ENCODE results near the gene MRTFA. TPM values are rescaled to one million over a fixed set of nuclear protein-coding genes. Genes with fewer than 3 reads are reported as not detected.

Gene MRTFA
- total RNA-seq, 1 experiment from 2014 or later = 10.5 TPM

DNA sequence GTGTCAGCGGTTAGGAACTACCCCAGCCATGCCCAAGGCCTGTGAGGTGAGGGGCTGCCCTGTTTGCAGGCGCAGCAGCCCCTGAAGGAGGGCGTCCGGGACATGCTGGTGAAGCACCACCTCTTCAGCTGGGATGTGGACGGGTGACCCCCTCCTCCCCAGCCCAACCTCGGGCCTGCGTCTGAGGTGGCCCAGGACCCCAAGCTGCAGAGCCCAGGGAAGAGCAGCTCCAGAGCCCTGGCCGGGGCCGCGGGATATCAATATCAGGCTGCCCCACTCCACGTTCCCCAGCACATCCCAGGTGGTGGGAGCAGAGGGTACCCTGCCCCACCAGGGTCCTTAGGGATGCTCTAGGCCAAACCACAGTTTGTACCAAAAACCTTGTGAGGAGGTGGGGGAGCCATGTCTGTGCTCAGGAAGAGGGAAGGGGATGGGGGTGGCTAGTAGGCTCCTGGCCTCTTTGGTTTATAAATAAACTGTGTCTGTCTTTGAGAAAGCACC is 226.9 kb downstream of the MRTFA start:
- in situ Hi-C loops (cut with HindIII; ENCODE audit: low pct_unique_long_range_greater_than_20kb, low sequenced_read_pairs) = no loop called here
- DNase-seq (ENCODE audit: low read depth, low spot score) = no peak

DNA sequence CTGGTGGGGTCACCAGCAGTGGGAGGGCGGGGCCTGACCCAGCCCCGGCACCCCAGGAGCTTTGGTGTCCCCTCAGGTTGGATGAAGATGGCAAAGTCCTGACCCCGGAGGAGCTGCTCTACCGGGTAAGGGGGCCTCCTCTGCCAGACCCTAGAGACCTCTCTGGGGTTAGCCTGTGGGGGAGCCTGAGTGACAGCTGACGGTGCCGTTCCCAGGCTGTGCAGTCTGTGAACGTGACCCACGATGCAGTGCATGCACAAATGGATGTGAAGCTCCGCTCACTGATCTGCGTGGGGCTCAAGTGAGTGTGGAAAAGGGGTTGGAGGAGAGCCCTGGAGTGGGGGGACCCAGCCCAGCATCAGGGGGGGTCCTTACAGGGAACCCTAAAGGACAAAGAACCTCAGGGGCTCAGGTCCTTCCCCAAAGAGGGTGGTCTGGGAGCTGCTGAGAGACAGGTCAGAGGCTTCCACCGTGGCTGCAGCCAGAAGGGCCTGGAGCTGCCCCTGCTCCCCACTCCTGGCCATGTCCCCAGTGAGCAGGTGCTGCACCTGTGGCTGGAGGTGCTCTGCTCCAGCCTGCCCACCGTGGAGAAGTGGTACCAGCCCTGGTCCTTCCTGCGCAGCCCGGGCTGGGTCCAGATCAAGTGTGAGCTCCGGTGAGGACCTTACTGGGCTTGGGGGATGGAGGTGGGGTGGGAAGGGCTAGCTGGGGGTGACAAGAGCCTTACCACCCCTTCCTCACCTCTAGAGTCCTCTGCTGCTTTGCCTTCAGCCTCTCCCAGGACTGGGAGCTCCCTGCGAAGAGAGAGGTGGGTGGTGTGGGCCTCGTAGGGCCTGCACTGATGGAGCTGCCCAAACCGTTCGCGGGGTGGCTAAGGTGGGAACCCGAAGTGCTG is 227.6 kb downstream of the MRTFA start:
- in situ Hi-C loops (cut with HindIII; ENCODE audit: low pct_unique_long_range_greater_than_20kb, low sequenced_read_pairs) = no loop called here
- no peak for DNase-seq (ENCODE audit: low read depth, low spot score)

DNA sequence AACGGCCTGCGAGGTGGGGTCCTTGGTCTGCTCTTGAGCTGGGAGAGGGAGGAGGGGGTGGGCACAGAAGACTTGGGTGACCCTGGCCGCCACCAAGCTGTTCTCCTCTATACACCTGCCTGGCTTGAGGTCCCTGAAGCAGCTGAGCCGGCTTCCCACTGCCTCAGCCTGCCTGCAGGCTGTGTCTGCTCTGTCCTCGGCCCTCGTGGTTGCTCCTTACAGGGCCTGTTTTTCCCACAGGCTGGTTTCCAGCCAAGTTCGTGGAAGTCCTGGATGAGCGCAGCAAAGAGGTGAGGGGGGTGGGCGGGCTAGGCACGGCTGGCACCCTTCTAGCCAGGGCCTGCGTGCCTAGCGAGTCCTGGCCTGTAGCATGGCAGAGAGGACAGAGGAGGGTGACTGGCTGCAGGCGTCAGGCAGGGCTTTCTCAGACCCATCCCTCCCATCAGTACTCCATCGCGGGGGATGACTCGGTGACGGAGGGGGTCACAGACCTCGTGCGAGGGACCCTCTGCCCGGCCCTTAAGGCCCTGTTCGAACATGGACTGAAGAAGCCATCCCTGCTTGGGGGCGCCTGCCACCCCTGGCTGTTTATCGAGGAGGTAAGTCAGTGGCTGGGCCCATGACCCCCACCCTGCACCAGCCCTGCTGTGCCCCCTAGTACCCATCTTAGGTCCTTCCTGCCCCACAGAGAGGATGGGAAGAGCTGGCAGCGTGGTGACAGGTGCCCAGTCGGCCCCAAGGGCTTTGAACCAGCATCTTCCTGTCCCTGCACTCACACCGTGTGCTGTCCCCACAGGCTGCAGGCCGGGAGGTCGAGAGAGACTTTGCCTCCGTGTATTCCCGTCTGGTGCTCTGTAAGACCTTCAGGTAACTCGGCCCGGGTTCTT is 228.4 kb downstream of the MRTFA start:
- in situ Hi-C loops (cut with HindIII; ENCODE audit: low pct_unique_long_range_greater_than_20kb, low sequenced_read_pairs) = no loop called here
- no peak for DNase-seq (ENCODE audit: low read depth, low spot score)

DNA sequence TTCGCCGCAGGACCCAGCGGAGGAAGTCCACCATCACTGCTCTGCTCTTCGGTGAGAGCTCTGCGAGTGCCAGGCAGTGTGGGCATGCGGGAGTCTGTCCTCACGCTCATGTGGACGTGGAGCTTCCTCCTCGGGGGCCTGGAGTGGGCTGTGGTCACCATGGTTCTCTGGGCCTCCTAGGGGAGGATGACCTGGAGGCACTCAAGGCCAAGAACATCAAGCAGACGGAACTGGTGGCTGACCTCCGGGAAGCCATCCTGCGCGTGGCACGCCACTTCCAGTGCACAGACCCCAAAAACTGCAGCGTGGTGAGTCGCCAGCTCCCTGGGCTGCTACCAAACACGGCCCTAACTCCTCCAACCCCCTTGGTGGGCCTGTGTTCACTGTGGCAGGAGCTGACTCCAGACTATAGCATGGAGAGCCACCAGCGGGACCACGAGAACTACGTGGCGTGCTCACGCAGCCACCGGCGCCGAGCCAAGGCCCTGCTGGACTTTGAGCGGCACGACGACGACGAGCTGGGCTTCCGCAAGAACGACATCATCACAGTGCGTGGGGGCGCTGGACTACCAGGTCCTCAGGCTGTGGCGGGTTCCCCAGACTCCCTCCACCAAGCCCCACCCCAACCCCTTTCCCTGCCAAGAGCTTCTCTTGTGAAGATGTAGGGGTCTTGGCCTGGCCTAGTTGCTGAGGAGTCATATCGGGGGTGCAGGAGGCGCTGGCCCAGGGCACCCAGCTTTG is 229.3 kb downstream of the MRTFA start:
- no peak for DNase-seq (ENCODE audit: low read depth, low spot score)
- in situ Hi-C loops (cut with HindIII; ENCODE audit: low pct_unique_long_range_greater_than_20kb, low sequenced_read_pairs) = no loop called here

DNA sequence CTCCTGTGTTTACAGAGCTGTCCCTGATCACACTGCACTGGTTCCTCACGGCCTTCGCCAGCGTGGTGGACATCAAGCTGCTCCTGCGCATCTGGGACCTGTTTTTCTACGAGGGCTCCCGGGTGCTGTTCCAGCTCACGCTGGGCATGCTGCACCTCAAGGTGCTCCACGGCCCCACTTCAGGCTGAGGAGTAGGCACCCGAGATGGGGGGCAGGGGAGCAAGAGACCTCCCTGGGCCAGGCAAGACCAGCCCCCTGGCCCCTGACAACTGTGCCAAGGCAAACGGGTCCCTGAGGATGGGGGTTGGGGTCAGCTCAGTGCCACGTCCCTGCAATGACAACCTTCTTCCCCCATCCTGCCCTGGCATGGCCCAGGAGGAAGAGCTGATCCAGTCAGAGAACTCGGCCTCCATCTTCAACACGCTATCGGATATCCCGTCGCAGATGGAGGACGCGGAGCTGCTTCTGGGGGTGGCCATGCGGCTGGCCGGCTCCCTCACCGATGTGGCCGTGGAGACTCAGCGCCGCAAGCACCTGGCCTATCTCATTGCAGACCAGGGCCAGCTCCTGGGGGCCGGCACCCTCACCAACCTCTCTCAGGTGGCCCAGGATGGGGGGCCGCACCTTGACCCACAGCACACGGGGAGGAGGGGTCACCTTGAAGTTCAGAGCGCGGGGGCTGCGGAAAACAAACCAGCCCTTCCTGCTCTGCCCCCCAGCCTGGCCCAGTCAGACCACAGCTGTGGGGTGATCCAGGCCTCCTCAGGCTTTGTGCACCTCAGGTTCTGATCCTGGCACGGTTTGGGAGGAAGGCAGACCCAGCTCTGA is 230.2 kb downstream of the MRTFA start:
- no peak for DNase-seq (ENCODE audit: low read depth, low spot score)
- in situ Hi-C loops (cut with HindIII; ENCODE audit: low pct_unique_long_range_greater_than_20kb, low sequenced_read_pairs) = no loop called here

DNA sequence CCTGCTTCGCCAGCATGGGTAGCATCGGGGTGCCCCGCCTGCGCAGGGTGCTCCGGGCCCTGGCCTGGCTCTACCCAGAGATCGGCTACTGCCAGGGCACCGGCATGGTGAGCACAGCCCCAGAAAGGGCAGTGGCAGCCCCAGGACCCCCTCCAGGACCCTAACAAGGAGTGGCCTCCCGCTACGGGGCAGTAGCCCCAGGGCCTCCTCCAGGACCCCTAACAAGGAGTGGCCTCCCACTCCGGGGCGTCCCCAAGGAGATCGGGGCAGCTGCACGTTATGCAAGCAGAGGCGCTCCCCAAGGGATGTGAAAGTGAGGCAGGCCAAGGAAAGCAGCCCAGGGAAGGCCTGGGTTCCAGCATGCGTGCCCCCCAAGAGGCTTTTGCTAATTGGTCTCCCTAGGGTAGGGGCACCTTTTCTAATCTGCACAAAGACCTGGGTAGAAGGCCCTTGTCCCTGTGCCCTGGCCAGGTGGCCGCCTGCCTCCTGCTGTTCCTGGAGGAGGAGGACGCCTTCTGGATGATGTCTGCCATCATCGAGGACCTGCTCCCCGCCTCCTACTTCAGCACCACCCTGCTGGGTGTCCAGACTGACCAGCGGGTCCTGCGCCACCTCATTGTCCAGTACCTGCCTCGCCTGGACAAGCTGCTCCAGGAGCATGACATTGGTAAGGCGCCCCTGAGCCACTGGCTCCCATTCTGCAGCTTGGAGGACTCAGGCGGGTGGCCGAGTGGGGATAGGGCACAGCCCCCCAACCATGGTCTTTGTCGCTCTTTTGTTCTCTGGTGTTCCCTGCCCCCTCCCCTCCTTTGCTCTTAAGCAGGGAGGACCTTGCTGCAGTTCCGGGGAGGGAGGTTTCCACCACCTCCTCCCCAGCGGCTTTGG is 231.1 kb downstream of the MRTFA start:
- in situ Hi-C loops (cut with HindIII; ENCODE audit: low pct_unique_long_range_greater_than_20kb, low sequenced_read_pairs) = no loop called here
- no peak for DNase-seq (ENCODE audit: low read depth, low spot score)

DNA sequence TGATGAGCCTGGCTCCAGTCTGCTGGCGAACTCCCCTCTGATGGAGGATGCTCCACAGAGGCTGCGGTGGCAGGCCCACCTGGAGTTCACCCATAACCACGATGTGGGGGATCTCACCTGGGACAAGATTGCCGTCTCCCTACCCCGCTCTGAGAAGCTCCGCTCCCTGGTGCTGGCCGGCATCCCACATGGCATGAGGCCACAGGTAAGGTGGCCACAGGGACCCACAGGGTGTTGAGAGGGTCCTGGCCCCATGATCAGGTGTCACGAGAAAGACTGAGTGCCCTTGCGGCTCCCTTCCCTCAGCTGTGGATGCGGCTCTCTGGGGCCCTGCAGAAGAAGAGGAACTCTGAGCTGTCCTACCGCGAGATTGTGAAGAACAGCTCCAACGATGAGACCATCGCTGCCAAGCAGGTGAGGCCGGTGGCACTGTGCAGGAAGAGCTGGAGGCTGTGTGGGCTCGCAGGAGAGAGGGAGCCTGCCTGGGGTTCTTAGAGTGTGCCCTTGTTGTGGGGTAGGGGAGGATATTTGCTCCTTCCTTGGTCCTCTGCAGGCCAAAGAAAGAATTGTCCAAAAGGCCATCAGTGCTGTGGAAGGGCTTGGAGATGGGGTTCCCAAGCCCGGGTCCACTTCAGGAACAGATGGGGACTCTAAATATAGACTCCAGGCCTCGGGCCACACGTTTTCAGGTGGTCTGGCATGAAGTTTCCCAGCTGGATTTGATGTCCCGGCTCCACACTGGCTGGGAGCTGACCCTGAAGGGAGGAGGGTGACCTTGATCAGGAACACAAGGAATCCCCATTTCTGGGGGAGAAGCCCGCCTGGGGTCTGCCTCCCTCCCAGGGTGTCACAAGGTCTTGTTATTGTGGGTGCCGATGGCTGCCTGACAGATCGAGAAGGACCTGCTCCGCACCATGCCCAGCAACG is 232.0 kb downstream of the MRTFA start:
- no peak for DNase-seq (ENCODE audit: low read depth, low spot score)
- in situ Hi-C loops (cut with HindIII; ENCODE audit: low pct_unique_long_range_greater_than_20kb, low sequenced_read_pairs) = no loop called here

DNA sequence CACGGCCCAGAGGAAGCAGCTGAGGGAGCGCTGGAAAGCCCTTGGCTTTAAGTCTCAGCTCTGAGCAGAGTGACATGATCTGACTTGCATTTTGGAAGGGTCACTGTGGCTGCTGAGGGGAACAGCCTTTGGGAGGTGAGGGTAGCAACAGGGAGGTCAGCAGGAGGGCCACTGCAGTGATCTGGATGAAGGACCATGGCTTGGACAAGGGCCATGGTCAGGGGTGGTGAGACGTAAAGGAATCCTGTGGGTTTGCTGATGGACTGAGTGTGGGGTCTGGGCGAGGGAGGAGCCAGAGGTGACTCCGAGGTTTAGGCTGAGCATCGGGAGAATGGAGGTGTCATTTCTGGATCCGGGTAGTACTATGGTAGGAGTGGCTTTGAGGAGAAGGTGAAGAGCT is 232.9 kb downstream of the MRTFA start:
- in situ Hi-C loops (cut with HindIII; ENCODE audit: low pct_unique_long_range_greater_than_20kb, low sequenced_read_pairs) = no loop called here
- no peak for DNase-seq (ENCODE audit: low read depth, low spot score)

DNA sequence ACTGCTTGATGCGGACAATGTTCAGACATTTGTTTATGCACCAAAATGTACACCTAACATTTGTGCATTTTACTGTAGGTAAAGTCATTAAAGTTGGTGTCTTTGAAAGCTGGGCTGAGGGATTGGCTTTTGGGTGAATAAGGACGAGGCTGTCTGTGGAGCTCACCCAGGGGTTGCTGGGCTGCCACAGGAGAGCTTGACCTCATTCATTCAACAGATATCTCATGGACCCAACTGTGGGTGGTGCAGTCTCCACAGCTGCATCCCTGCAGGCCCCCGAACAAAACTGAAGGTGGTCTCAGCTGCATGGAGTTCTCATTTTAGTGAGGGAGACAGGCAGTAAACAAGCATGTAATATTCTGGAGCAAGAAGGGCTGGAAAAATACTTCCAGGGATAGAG is 233.4 kb downstream of the MRTFA start:
- in situ Hi-C loops (cut with HindIII; ENCODE audit: low pct_unique_long_range_greater_than_20kb, low sequenced_read_pairs) = no loop called here
- no peak for DNase-seq (ENCODE audit: low read depth, low spot score)

DNA sequence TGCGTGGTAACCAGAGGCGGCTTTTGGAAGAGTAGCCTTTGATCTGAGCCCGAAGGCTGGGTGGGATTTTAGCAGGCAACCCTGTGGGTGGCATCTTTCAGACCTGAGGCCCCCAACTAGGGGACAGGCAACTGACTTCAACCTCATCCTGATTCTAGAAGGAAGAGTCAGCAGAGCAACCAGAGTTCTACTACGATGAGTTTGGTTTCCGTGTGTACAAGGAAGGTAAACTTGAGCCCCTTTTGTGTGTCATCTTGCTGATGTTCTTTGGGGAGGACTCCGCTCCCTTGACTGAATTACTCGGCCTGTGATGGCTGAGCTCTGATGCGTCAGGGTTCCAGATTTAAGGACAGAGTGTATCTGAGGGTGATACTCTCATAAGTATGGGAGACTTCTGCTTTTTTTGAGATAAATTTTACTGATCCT is 234.5 kb downstream of the MRTFA start:
- in situ Hi-C loops (cut with HindIII; ENCODE audit: low pct_unique_long_range_greater_than_20kb, low sequenced_read_pairs) = no loop called here

DNA sequence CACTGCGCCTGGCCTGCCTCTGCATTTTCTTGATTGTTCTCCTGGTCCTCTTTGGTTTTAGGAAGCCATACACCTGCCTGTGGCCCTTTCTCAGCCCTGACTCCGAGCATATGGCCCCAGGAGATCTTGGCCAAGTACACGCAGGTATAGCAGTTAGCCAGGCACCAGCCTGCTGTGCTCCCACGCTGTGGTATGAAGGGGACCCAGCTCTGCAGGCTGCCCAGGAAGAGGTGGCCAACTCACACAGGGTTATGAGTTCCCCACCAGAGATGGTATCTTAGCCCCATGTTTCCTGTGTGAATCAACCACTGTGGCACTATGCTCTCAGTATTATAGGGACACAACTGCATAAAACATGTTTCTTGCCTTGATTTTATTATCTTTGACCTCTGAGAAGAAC is 235.0 kb downstream of the MRTFA start:
- no peak for DNase-seq (ENCODE audit: low read depth, low spot score)
- in situ Hi-C loops (cut with HindIII; ENCODE audit: low pct_unique_long_range_greater_than_20kb, low sequenced_read_pairs) = no loop called here

More for the DNA sequence above, 234.5 kb downstream of the MRTFA start:
- DNase-seq (ENCODE audit: low read depth, low spot score) = no peak

DNA sequence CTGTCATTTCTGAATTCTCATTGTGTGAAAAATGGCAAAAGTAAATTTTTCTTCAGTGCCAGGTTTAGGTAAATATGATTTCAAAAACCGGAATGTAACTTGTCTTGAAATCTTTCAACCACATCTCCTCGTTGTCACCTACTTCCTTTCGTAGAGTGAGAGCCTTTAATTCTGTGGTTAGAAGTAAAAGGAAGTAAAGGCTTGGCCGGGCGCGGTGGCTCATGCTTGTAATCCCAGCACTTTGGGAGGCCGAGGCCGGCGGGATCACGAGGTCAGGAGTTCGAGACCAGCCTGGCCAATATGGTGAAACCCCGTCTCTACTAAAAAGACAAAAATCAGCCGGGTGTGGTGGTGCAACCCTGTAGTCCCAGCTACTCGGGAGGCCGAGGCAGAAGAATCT is 236.4 kb downstream of the MRTFA start:
- in situ Hi-C loops (cut with HindIII; ENCODE audit: low pct_unique_long_range_greater_than_20kb, low sequenced_read_pairs) = no loop called here
- no peak for DNase-seq (ENCODE audit: low read depth, low spot score)

DNA sequence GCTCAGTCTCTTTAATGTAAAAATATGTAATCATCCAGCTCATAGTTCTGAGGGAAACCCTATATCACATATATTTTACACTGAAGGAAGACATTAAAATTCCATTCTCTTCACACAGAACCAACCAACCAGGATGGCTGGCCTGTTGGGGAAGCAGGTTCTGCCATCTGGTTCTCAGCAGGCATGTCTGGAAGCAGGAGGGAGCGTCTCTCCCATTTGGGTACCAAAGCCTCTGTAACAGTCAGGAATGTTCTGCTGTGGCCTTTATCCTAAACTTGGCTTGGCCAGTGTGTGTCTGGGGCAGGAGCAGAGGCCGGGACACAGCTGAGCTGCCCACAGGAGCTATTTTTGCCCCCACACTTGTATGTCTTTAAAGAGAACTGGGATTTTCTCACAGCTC is 236.9 kb downstream of the MRTFA start:
- no peak for DNase-seq (ENCODE audit: low read depth, low spot score)
- in situ Hi-C loops (cut with HindIII; ENCODE audit: low pct_unique_long_range_greater_than_20kb, low sequenced_read_pairs) = no loop called here

DNA sequence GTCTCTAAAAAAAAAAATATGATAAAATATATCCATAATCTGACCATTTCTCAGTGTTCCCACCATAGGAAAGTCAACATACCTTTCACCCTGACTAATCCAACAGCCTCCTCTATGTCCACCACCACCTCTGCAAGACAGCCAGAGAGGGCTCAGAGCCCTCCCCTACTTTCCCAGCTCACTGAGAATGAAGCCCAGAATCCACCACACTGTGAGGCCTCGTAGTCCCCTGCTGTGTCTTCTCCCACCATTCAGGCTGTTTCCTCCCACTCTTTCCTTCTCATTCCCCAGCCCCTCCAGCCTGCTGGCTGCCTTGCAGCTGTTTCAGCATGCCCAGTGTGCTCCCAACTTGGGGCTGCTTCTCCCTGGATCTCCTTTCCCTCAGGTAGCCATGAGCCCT is 239.1 kb downstream of the MRTFA start:
- no peak for DNase-seq (ENCODE audit: low read depth, low spot score)
- in situ Hi-C loops (cut with HindIII; ENCODE audit: low pct_unique_long_range_greater_than_20kb, low sequenced_read_pairs) = no loop called here

DNA sequence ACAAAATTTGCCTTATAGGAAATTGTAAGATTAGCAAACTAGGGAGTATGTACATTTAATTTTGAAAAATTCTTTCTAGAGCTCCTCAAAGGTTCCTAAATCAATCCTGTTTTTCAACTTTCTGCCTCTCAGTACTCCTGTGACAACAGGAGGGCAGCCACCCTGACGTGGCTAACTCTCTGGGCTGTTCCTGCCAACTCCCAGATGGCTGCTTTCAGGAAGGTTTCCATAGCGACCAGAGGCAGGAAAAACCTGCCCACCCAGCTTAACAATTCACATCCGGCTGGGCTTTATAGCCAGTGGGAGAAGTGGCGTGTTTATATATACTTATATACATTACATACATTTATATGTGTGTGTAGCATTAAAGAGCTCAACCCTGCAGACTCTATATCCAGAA is 239.6 kb downstream of the MRTFA start:
- in situ Hi-C loops (cut with HindIII; ENCODE audit: low pct_unique_long_range_greater_than_20kb, low sequenced_read_pairs) = no loop called here
- DNase-seq (ENCODE audit: low read depth, low spot score) = no peak

All from SK-MEL-5 (cell line).